Esophagus squamous epithelium (tissue), 4 donors: ENCODE results near the gene EVA1C.

ENCODE experiments used
- POLR2A ChIP-seq, 4 donors: fragments of 450-650 bp; IDR thresholded peaks; one replicate each; pipeline ENCODE4 v1.6.1; 2017; ENCODE audit warnings: antibody characterized with exemption in 4 of 4, mild to moderate bottlenecking in 4 of 4, moderate library complexity in 3 of 4
- TF ChIP-seq, protein P1 (sequence below), 6 experiments: fragments of 450-650 bp in 4 of 6; fragments of 200-600 bp in 2 of 6; sonication (generic) in 2 of 6; IDR thresholded peaks; one replicate each; pipeline ENCODE4 v1.5.1; 2016 to 2019; ENCODE audit warnings: antibody characterized with exemption in 6 of 6, mild to moderate bottlenecking in 4 of 6, moderate library complexity in 4 of 6

- TF ChIP-seq, protein P1, sequence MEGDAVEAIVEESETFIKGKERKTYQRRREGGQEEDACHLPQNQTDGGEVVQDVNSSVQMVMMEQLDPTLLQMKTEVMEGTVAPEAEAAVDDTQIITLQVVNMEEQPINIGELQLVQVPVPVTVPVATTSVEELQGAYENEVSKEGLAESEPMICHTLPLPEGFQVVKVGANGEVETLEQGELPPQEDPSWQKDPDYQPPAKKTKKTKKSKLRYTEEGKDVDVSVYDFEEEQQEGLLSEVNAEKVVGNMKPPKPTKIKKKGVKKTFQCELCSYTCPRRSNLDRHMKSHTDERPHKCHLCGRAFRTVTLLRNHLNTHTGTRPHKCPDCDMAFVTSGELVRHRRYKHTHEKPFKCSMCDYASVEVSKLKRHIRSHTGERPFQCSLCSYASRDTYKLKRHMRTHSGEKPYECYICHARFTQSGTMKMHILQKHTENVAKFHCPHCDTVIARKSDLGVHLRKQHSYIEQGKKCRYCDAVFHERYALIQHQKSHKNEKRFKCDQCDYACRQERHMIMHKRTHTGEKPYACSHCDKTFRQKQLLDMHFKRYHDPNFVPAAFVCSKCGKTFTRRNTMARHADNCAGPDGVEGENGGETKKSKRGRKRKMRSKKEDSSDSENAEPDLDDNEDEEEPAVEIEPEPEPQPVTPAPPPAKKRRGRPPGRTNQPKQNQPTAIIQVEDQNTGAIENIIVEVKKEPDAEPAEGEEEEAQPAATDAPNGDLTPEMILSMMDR (IDR thresholded peaks at IDR 0.05), result peak in 1 of 6 experiments; percentile 14
- TF ChIP-seq POLR2A (IDR thresholded peaks at IDR 0.05), result no peak
Measured at GRCh38 chr21:32425628-32426027, 13.1 kb downstream of the EVA1C start.
